Measurements from ENCODE around the gene NLRP14. TPM values are rescaled to one million over a fixed set of nuclear protein-coding genes. Genes with fewer than 3 reads are reported as not detected.

The NLRP14 gene
- total RNA-seq, 1 experiment from 2014 or later, result 0.11 TPM

DNA sequence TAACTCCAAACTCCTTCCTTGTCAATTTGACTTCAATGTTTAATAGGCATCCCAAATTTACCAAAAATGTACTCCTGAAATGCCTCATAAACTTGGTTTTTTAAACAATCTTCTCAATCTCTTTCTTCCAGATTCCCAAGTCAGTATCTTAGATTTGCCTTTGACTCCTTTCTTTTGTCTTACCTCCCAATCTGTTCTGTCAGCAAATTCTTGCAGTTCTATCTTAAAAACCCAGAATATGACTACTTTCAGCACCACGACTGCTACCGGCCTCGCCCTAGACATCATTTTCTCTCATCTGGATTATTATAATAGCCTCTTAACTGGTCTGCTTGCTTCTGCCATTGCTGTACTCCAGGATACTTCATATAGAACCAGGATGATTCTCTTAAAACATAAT lies 7.9 kb downstream of the NLRP14 start:
- POLR2A ChIA-PET (ENCODE audit: unreplicated experiment), result no interaction called here
- Histone ChIP-seq H3K9me2 (replicated peaks; ENCODE audit: low read length) (no peaks in the 10 kb centered on the region), H3K9me3 (ENCODE audit: low read length) (no peaks in the 10 kb centered on the region), H4K20me1 (ENCODE audit: low read length) (no peaks in the 10 kb centered on the region), H3K27me3 (ENCODE audit: low read length) (peaks cover 33% of the 10 kb centered on the region), H3K4me1 (ENCODE audit: insufficient read depth, low read length) (no peaks in the 10 kb centered on the region), H3K9ac (ENCODE audit: low read length) (no peak overlapping the region), H3K4me2 (ENCODE audit: low read length) (no peak overlapping the region), H3K27ac (ENCODE audit: low read length) (no peak overlapping the region), H3K36me3 (ENCODE audit: low read depth, low read length) (no peaks in the 10 kb centered on the region), H3F3A (ENCODE audit: low read length, unreplicated experiment) (no peaks in the 10 kb centered on the region), H3K4me3 (ENCODE audit: low read length) (no peak overlapping the region), H3K79me2 (ENCODE audit: low read length) (no peaks in the 10 kb centered on the region), H2AFZ (ENCODE audit: low read length) (no peak overlapping the region)
- BruUV-seq (replicated peaks), result no TSS peak
- TF ChIP-seq CTCF (conservative IDR thresholded peaks at IDR 0.05; ENCODE audit: low read depth, low read length) (no peak), EZH2 (IDR thresholded peaks at IDR 0.05; ENCODE audit: low read length, unreplicated experiment) (no peak), EZH2phosphoT487 (IDR thresholded peaks at IDR 0.05; ENCODE audit: borderline replicate concordance, low read length) (no peak)
- intact Hi-C loops (cut with micrococcal nuclease), result no loop called here
- ATAC-seq (no peak), DNase-seq (no peak)
- CTCF ChIA-PET, result no interaction called here

DNA sequence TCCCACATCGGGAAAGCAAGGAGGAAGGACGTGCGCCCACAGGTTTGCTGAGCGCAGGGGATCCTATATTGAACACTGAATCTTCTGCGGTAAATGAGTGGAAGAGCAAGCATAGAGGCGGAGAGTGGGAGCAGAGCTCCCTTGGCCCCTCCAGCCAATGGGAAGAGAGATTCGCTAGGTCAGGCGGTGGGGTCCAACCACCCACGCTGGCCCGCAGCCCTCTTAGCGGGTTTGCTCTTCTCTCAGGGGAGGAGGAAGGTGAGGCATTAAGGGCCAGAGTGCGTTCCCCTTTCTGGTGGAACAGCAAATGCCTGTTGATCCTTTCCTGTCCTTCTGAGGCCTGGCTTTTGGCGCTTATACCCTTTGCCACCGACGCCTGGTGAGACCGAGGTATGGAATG lies 10.6 kb downstream of the NLRP14 start:
- Histone ChIP-seq H3K79me2 (ENCODE audit: low read length) (no peaks in the 10 kb centered on the region), H3K4me1 (ENCODE audit: insufficient read depth, low read length) (no peaks in the 10 kb centered on the region), H3K9ac (ENCODE audit: low read length) (no peak overlapping the region), H3F3A (ENCODE audit: low read length, unreplicated experiment) (no peaks in the 10 kb centered on the region), H3K36me3 (ENCODE audit: low read depth, low read length) (no peaks in the 10 kb centered on the region), H3K27ac (ENCODE audit: low read length) (no peak overlapping the region), H3K4me3 (ENCODE audit: low read length) (no peak overlapping the region), H3K4me2 (ENCODE audit: low read length) (no peak overlapping the region), H4K20me1 (ENCODE audit: low read length) (no peaks in the 10 kb centered on the region), H2AFZ (ENCODE audit: low read length) (no peak overlapping the region), H3K27me3 (ENCODE audit: low read length) (peaks cover 36% of the 10 kb centered on the region), H3K9me2 (replicated peaks; ENCODE audit: low read length) (no peaks in the 10 kb centered on the region), H3K9me3 (ENCODE audit: low read length) (no peaks in the 10 kb centered on the region)
- POLR2A ChIA-PET (ENCODE audit: unreplicated experiment), result no interaction called here
- CTCF ChIA-PET, result no interaction called here
- TF ChIP-seq CTCF (conservative IDR thresholded peaks at IDR 0.05; ENCODE audit: low read depth, low read length) (no peak), EZH2 (IDR thresholded peaks at IDR 0.05; ENCODE audit: low read length, unreplicated experiment) (no peak)
- ATAC-seq (no peak), DNase-seq (no peak)
- intact Hi-C loops (cut with micrococcal nuclease), result no loop called here
- no TSS peak for BruUV-seq (replicated peaks)

GRCh38 chr11:7031471-7031871 lies 11.2 kb downstream of the NLRP14 start:
- Histone ChIP-seq H4K20me1 (ENCODE audit: low read length) (no peaks in the 10 kb centered on the region), H3K36me3 (ENCODE audit: low read depth, low read length) (no peaks in the 10 kb centered on the region), H3K79me2 (ENCODE audit: low read length) (no peaks in the 10 kb centered on the region), H3F3A (ENCODE audit: low read length, unreplicated experiment) (no peaks in the 10 kb centered on the region), H3K4me3 (ENCODE audit: low read length) (no peak overlapping the region), H3K9me2 (replicated peaks; ENCODE audit: low read length) (no peaks in the 10 kb centered on the region), H3K9me3 (ENCODE audit: low read length) (no peaks in the 10 kb centered on the region), H3K27me3 (ENCODE audit: low read length) (peaks cover 36% of the 10 kb centered on the region), H2AFZ (ENCODE audit: low read length) (no peak overlapping the region), H3K9ac (ENCODE audit: low read length) (no peak overlapping the region), H3K27ac (ENCODE audit: low read length) (no peak overlapping the region), H3K4me2 (ENCODE audit: low read length) (no peak overlapping the region), H3K4me1 (ENCODE audit: insufficient read depth, low read length) (no peaks in the 10 kb centered on the region)
- no peak for ATAC-seq
- no peak for DNase-seq
- TF ChIP-seq EZH2 (IDR thresholded peaks at IDR 0.05; ENCODE audit: low read length, unreplicated experiment) (no peak), CTCF (conservative IDR thresholded peaks at IDR 0.05; ENCODE audit: low read depth, low read length) (no peak), EZH2phosphoT487 (IDR thresholded peaks at IDR 0.05; ENCODE audit: borderline replicate concordance, low read length) (no peak)
- intact Hi-C loops (cut with micrococcal nuclease), result no loop called here
- no TSS peak for BruUV-seq (replicated peaks)
- ChIA-PET POLR2A (ENCODE audit: unreplicated experiment) (no interaction called here), CTCF (no interaction called here)
